Naive thymus-derived CD8-positive, alpha-beta T cell (primary cell): ENCODE results near the gene MAGI1. TPM values are rescaled to one million over a fixed set of nuclear protein-coding genes. Genes with fewer than 3 reads are reported as not detected.

ENCODE experiments used
- ATAC-seq, 2 donors: fragments of 150-1000 bp; cut with Tn5 transposase in 1 of 2; sonication (Bioruptor Pico), chemical (Tn5 transposase) in 1 of 2; 1 replicate in 1 of 2; 2 replicates in 1 of 2; pipeline ENCODE4 v1.10.0; 2021; ENCODE audit warnings: mild to moderate bottlenecking in 2 of 2, moderate library complexity in 2 of 2
- POLR2A ChIA-PET: fragments of 350-600 bp; sonication (Branson Sonifier 250); formaldehyde crosslinking; loops from one replicate; lab custom pipeline; 2021; ENCODE audit warnings: antibody characterized with exemption; lab: Charles Lee
- DNase-seq, 10 donors: peaks; one replicate each; pipeline versions ENCODE4 v3.0.0 to v3.0.0-alpha.2; 2020 to 2022
- H3K27ac Mint-ChIP-seq, 10 donors: one replicate each; pipeline ENCODE4 v1.8.0; 2020 to 2022; ENCODE audit warnings: mild to moderate bottlenecking in 10 of 10, mixed read lengths in 10 of 10, moderate library complexity in 4 of 10, inconsistent platforms in 1 of 10
- H3K27me3 Mint-ChIP-seq, 5 donors: one replicate each; pipeline ENCODE4 v1.8.0; 2021 to 2022; ENCODE audit warnings: mixed read lengths in 5 of 5
- H3K36me3 Mint-ChIP-seq, 3 donors: one replicate each; pipeline ENCODE4 v1.8.0; 2020 to 2022; ENCODE audit warnings: mixed read lengths in 3 of 3, mild to moderate bottlenecking in 2 of 3, inconsistent platforms in 1 of 3
- H3K4me1 Mint-ChIP-seq, 4 donors: one replicate each; pipeline ENCODE4 v1.8.0; 2021 to 2022; ENCODE audit warnings: mixed read lengths in 4 of 4
- H3K4me3 Mint-ChIP-seq, 10 donors: one replicate each; pipeline ENCODE4 v1.8.0; 2020 to 2022; ENCODE audit warnings: mild to moderate bottlenecking in 10 of 10, mixed read lengths in 10 of 10, moderate library complexity in 6 of 10, inconsistent platforms in 1 of 10
- H3K9me3 Mint-ChIP-seq, 9 donors: one replicate each; pipeline ENCODE4 v1.8.0; 2020 to 2022; ENCODE audit warnings: mixed read lengths in 9 of 9, mild to moderate bottlenecking in 3 of 9, inconsistent platforms in 1 of 9, moderate library complexity in 1 of 9
- polyA plus RNA-seq, 3 donors: library from polyadenylated mRNA; unstranded; fragments of 300-500 nt; fragmentation: Illumina TruSeq; gene quantifications; one replicate each; pipeline ENCODE4 v1.2.3, GENCODE V29; 2021
- total RNA-seq, 8 experiments: library from RNA in 2 of 8; stranded (reverse) in 2 of 8; gene quantifications; one replicate each; pipeline ENCODE4 v1.2.3 and lab custom pipeline; 2021 to 2026

Gene MAGI1
- total and polyA plus RNA-seq, 5 experiments from 2014 or later: not detected

DNA sequence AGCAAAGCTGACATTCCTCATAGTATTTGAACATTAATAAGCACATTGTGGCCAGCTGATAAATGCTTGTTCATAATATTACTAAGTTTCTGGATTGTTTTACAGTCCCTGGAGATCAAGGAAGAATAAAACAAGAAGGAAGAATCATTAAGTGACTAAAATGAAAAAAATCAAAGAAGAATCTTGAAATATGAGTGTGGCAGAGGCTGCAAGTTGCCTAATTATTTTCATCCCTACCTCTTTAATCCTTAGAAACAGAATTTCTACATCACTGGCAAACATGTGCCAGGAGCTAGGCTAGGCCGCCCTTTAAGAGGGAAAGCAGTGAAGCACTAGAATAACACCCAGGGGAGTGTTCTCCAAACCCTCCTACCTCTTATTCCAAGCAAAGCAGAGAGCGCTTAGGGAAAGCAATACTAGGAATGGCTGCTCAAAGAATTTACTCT is 98.9 kb downstream of the MAGI1 start:
- Mint-ChIP-seq H3K4me3 (no peak overlapping the region), H3K36me3 (no peaks in the 10 kb centered on the region), H3K27ac (no peak overlapping the region), H3K27me3 (no peaks in the 10 kb centered on the region), H3K4me1 (no peaks in the 10 kb centered on the region), H3K9me3 (peaks cover 0 to 6% (median 0%) of the 10 kb centered on the region in 9 donors)
- DNase-seq (no peak), ATAC-seq (no peak)
- POLR2A ChIA-PET: no interaction called here

DNA sequence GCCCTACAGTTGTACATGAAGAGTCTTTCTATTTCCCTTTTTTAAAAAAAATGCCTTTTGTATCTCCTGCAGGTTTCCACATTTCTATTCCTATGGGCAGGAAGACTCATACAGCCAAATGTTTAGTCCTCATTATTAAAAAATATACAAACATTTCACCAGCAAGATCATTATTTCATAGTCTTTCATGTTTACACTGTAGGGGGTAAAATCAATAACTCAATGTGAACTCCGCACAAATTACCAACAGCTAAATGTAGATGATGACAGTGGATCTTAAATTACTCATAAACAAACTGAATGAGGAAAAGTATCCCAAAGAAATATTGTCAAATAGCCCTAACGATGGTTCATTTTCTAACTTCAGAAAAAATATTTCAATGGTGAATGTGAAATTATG is 99.5 kb downstream of the MAGI1 start:
- Mint-ChIP-seq H3K27me3 (no peaks in the 10 kb centered on the region), H3K9me3 (peaks cover 0 to 10% (median 0%) of the 10 kb centered on the region in 9 donors), H3K4me1 (no peaks in the 10 kb centered on the region), H3K36me3 (no peaks in the 10 kb centered on the region), H3K4me3 (no peak overlapping the region), H3K27ac (no peak overlapping the region)
- ATAC-seq (no peak), DNase-seq (no peak)
- POLR2A ChIA-PET: no interaction called here

DNA sequence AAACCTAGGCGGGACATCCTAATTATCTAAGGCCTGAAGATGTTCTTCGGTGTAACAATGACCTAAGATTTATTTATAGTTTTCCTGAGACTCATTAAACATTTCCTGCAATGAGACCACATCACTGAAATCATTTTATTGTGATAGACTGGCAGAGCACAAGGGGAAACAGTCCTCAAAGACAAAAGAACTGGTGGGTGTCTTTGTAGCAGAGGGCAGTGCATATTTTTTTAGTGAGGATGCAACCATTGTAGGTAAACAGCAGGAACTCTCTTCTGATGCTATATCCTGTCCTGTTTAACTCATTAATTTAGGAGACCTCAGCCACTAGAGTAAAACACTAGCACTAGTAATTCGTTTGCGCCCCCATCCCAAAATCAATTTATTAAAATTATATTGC is 100.0 kb downstream of the MAGI1 start:
- H3K27me3 Mint-ChIP-seq: no peaks in the 10 kb centered on the region
- no peaks in the 10 kb centered on the region for H3K4me1 Mint-ChIP-seq
- H3K9me3 Mint-ChIP-seq: peaks cover 0 to 10% (median 0%) of the 10 kb centered on the region in 9 donors
- H3K27ac Mint-ChIP-seq: no peak overlapping the region
- H3K4me3 Mint-ChIP-seq: no peak overlapping the region
- no peak for ATAC-seq
- no peak for DNase-seq
- H3K36me3 Mint-ChIP-seq: no peaks in the 10 kb centered on the region
- POLR2A ChIA-PET: no interaction called here

- no peak for DNase-seq
- ATAC-seq: no peak
- no peak overlapping the region for H3K4me3 Mint-ChIP-seq
- peaks cover 0 to 10% (median 5%) of the 10 kb centered on the region in 9 donors for H3K9me3 Mint-ChIP-seq
- H3K36me3 Mint-ChIP-seq: no peaks in the 10 kb centered on the region
- no peaks in the 10 kb centered on the region for H3K27me3 Mint-ChIP-seq
- POLR2A ChIA-PET: no interaction called here
- no peaks in the 10 kb centered on the region for H3K4me1 Mint-ChIP-seq
- no peak overlapping the region for H3K27ac Mint-ChIP-seq
These were observed 100.6 kb downstream of the MAGI1 start for GRCh38 chr3:65938147-65938546.

GRCh38 chr3:65936908-65937638 is 101.6 kb downstream of the MAGI1 start:
- POLR2A ChIA-PET: no interaction called here
- Mint-ChIP-seq H3K27ac (peak overlapping the region in 1 of 10 donors; percentile 54), H3K4me3 (no peak overlapping the region), H3K9me3 (peaks cover 0 to 15% (median 5%) of the 10 kb centered on the region in 9 donors), H3K27me3 (peaks cover 0 to 3% (median 0%) of the 10 kb centered on the region in 5 donors), H3K4me1 (no peaks in the 10 kb centered on the region), H3K36me3 (no peaks in the 10 kb centered on the region)
- no peak for ATAC-seq
- DNase-seq: no peak

DNA sequence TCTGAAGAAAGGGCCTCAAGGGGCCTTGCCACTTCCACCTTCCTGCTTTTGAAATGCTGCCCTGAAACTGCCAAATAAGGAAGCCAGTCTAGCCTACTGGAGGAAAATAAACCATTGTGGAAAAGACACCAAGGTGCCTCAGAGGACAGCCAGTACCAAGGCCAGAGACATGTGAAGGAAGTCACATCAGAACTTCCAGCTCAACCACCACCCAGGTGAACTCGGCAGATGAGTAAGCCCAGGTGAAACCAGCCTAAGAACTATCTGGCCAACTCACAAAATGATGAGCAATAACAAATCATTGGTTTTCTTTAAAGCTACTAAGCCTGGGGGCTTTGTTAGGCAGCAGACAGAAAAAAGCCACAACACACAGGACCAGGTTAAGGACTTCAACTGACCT is 103.0 kb downstream of the MAGI1 start:
- H3K9me3 Mint-ChIP-seq: peaks cover 0 to 24% (median 6%) of the 10 kb centered on the region in 9 donors

DNA sequence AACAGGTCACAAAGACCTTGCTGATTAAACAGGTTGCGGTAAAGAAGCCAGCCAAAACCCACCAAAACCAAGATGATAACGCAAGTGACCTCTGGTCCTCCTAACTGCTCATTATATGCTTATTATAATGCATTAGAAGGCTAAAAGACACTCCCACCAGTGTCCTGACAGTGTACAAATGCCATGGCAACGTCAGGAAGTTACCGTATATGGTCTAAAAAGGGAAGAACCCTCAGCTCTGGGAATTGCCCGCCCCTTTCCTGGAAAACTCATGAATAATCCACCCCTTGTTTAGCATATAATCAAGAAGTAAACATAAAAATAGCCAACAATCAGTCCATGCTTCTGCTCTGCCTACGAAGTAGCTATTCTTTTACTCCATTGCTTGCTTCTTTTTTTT is 108.1 kb downstream of the MAGI1 start:
- no peaks in the 10 kb centered on the region for H3K36me3 Mint-ChIP-seq
- no peak overlapping the region for H3K4me3 Mint-ChIP-seq
- DNase-seq (no peak), ATAC-seq (no peak)
- POLR2A ChIA-PET: no interaction called here
- H3K27me3 Mint-ChIP-seq: peaks cover 0 to 6% (median 0%) of the 10 kb centered on the region in 5 donors
- no peak overlapping the region for H3K27ac Mint-ChIP-seq
- no peaks in the 10 kb centered on the region for H3K4me1 Mint-ChIP-seq
- peaks cover 0 to 24% (median 6%) of the 10 kb centered on the region in 9 donors for H3K9me3 Mint-ChIP-seq

More for the DNA sequence above, 103.0 kb downstream of the MAGI1 start:
- DNase-seq (no peak), ATAC-seq (no peak)
- Mint-ChIP-seq H3K27ac (no peak overlapping the region), H3K4me1 (no peaks in the 10 kb centered on the region), H3K27me3 (peaks cover 0 to 3% (median 0%) of the 10 kb centered on the region in 5 donors), H3K36me3 (no peaks in the 10 kb centered on the region), H3K4me3 (no peak overlapping the region)
- POLR2A ChIA-PET: no interaction called here

DNA sequence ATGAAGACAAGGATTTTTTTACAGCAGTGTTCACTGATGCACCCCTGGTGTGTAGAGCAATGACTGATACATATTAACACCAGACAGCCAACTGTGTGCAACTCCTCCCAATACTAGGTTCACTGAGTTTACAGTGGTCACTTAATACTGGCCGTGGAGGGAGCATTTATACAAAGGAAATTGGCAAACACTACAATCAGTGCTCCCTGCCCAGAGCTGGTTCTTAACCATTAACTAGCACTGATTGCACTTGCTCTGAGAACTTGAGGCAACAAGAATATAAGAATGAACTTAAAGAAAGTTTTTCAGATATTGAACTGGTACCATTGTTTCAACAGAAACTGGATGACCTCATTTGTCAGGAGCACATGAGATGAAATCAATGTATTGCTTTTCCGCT is 110.6 kb downstream of the MAGI1 start:
- peaks cover 0 to 6% (median 0%) of the 10 kb centered on the region in 5 donors for H3K27me3 Mint-ChIP-seq
- H3K4me3 Mint-ChIP-seq: no peak overlapping the region
- H3K9me3 Mint-ChIP-seq: peaks cover 0 to 14% (median 4%) of the 10 kb centered on the region in 9 donors
- no peaks in the 10 kb centered on the region for H3K36me3 Mint-ChIP-seq
- H3K4me1 Mint-ChIP-seq: no peaks in the 10 kb centered on the region
- ATAC-seq (no peak), DNase-seq (no peak)
- POLR2A ChIA-PET: no interaction called here
- no peak overlapping the region for H3K27ac Mint-ChIP-seq

DNA sequence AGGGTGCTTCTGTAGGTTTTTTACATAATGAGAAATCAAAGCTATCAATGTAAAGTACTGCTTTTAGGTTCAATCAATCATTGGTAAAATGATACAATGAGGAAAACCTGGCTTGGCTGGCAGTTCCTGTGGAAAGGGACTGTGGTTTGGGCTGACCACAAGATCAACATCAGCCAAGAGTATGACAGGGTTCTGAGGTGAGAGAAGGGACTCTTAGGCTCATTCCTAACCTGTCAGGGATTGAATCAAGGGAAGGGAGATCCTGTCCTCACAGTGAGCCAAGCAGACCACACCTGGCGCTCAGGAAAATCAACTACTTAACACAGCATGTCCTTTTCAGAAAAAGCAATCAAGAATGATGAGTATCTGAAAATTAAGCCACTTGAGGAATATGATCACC is 111.1 kb downstream of the MAGI1 start:
- DNase-seq (no peak), ATAC-seq (no peak)
- H3K4me3 Mint-ChIP-seq: no peak overlapping the region
- peaks cover 0 to 14% (median 3%) of the 10 kb centered on the region in 9 donors for H3K9me3 Mint-ChIP-seq
- H3K4me1 Mint-ChIP-seq: no peaks in the 10 kb centered on the region
- H3K27me3 Mint-ChIP-seq: peaks cover 0 to 6% (median 0%) of the 10 kb centered on the region in 5 donors
- POLR2A ChIA-PET: no interaction called here
- no peak overlapping the region for H3K27ac Mint-ChIP-seq
- no peaks in the 10 kb centered on the region for H3K36me3 Mint-ChIP-seq

DNA sequence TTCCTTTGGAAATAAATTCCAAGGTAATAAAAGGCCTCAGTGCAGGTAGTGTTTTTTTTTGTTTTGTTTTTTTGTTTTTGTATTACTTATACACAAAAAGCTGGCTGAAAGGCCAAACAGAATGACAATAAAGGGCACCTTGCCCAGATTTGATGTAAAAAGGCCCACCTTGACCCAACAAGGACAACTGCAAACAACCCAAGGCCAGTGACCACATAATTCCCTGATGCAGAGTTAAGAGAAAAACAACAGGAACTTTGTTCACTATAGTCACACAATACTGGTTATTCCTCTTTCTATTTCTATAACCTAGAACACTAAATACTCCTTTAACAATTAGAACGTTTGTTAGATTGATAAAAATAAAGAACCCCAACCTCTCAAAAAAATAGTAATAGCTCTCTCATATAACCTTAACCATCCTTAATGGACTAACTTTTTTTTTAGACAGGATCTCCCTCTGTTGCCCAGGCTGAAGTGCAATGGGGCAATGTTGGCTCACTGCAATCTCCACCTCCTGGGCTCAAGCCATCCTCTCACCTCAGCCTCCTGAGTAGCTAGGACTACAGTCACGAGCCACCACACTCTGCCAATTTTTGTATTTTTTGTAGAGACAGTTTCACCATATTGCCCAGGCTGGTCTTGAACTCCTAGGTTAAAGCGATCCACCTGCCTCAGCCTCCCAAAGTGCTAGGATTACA is 113.3 kb downstream of the MAGI1 start:
- Mint-ChIP-seq H3K4me1 (no peaks in the 10 kb centered on the region), H3K9me3 (peaks cover 0 to 5% (median 1%) of the 10 kb centered on the region in 9 donors), H3K27me3 (peaks cover 0 to 7% (median 0%) of the 10 kb centered on the region in 5 donors), H3K4me3 (no peak overlapping the region), H3K27ac (no peak overlapping the region), H3K36me3 (no peaks in the 10 kb centered on the region)
- ATAC-seq (no peak), DNase-seq (no peak)
- POLR2A ChIA-PET: no interaction called here

DNA sequence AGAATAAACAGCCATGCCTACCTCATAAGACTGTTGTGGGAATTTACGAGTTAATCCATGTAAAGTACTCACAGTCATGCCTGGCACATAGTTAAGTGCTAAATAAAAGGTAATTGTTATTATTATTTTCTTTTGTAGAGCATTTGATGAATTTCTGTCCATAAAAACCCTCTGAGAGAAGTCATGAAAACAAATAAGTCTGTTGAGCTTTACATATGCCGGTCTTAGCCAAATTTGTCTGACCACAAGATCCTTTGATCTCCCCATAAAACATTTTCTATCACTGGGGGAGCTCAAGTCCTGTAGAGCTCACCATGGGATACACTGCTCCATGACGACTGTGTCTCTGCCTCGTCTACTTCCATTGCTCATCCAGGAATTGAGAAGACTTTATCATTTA is 114.0 kb downstream of the MAGI1 start:
- no peak for DNase-seq
- no peaks in the 10 kb centered on the region for H3K4me1 Mint-ChIP-seq
- no peak for ATAC-seq
- POLR2A ChIA-PET: no interaction called here
- H3K4me3 Mint-ChIP-seq: no peak overlapping the region
- H3K9me3 Mint-ChIP-seq: peaks cover 0 to 9% (median 1%) of the 10 kb centered on the region in 9 donors
- H3K36me3 Mint-ChIP-seq: no peaks in the 10 kb centered on the region
- H3K27ac Mint-ChIP-seq: no peak overlapping the region
- H3K27me3 Mint-ChIP-seq: peaks cover 0 to 7% (median 0%) of the 10 kb centered on the region in 5 donors

- Mint-ChIP-seq H3K36me3 (no peaks in the 10 kb centered on the region), H3K4me3 (no peak overlapping the region), H3K4me1 (no peaks in the 10 kb centered on the region), H3K27ac (no peak overlapping the region), H3K27me3 (peaks cover 0 to 4% (median 0%) of the 10 kb centered on the region in 5 donors), H3K9me3 (peaks cover 0 to 12% (median 4%) of the 10 kb centered on the region in 9 donors)
- DNase-seq (no peak), ATAC-seq (no peak)
- POLR2A ChIA-PET: interaction anchor here (0.7 kb wide), 1 partner anchor 1159 kb away, joined by 7 read pairs; no protein-coding TSS in a partner anchor
These were observed 116.3 kb downstream of the MAGI1 start for GRCh38 chr3:65922441-65922840.

GRCh38 chr3:65919826-65920225 is 118.9 kb downstream of the MAGI1 start:
- ATAC-seq (no peak), DNase-seq (no peak)
- Mint-ChIP-seq H3K4me3 (no peak overlapping the region), H3K36me3 (no peaks in the 10 kb centered on the region), H3K9me3 (peaks cover 0 to 12% (median 5%) of the 10 kb centered on the region in 9 donors), H3K27ac (no peak overlapping the region), H3K27me3 (peaks cover 0 to 4% (median 0%) of the 10 kb centered on the region in 5 donors), H3K4me1 (no peaks in the 10 kb centered on the region)
- POLR2A ChIA-PET: no interaction called here
